Transverse colon (tissue), 4 donors: ENCODE results near the gene ZNF397. TPM values are rescaled to one million over a fixed set of nuclear protein-coding genes. Genes with fewer than 3 reads are reported as not detected.

Experiments used
- DNase-seq: peaks from one replicate; pipeline ENCODE4 v3.0.0-alpha.2; 2019
- H3K27ac ChIP-seq, 4 donors: fragments of 200-600 bp; sonication (generic); 2 replicates each; pipeline ENCODE4 v1.5.1; 2016 to 2018; ENCODE audit warnings: inconsistent platforms in 4 of 4
- H3K27me3 ChIP-seq: fragments of 200-600 bp; sonication (generic); 2 replicates; pipeline ENCODE4 v1.5.1; 2017; ENCODE audit warnings: inconsistent platforms
- H3K36me3 ChIP-seq, 4 donors: fragments of 200-600 bp; sonication (generic); 2 replicates each; pipeline ENCODE4 v1.5.1; 2017 to 2019; ENCODE audit warnings: inconsistent platforms in 4 of 4
- H3K4me1 ChIP-seq, 4 donors: fragments of 200-600 bp; sonication (generic); 2 replicates each; pipeline ENCODE4 v1.5.1; 2017 to 2020; ENCODE audit warnings: inconsistent platforms in 4 of 4
- H3K4me3 ChIP-seq, 4 donors: fragments of 200-600 bp; sonication (generic); 1 replicate in 1 of 4; 2 replicates in 3 of 4; pipeline versions ENCODE4 v1.5.1 to v1.6.1; 2017 to 2019; ENCODE audit warnings: inconsistent platforms in 4 of 4
- H3K9me3 ChIP-seq, 2 donors: fragments of 200-600 bp; sonication (generic); 2 replicates each; pipeline ENCODE4 v1.5.1; 2017 to 2019; ENCODE audit warnings: inconsistent platforms in 2 of 2
- CTCF ChIP-seq, 5 experiments: fragments of 200-600 bp in 3 of 5; fragments of 450-650 bp in 2 of 5; sonication (generic) in 3 of 5; IDR thresholded peaks; 1 replicate in 2 of 5; 2 replicates in 3 of 5; pipeline ENCODE4 v1.5.1; 2016 to 2017; ENCODE audit warnings: antibody characterized with exemption in 5 of 5, inconsistent platforms in 3 of 5, mild to moderate bottlenecking in 2 of 5, moderate library complexity in 1 of 5
- EP300 ChIP-seq: sonication (generic); formaldehyde crosslinking; IDR thresholded peaks from one replicate; pipeline ENCODE4 v1.6.1; 2017; ENCODE audit warnings: antibody characterized with exemption, low read depth
- POLR2A ChIP-seq: fragments of 450-650 bp; IDR thresholded peaks from one replicate; pipeline ENCODE4 v1.6.1; 2016; ENCODE audit warnings: antibody characterized with exemption, mild to moderate bottlenecking, moderate library complexity
- POLR2AphosphoS5 ChIP-seq, 3 donors: sonication (generic); formaldehyde crosslinking; IDR thresholded peaks; one replicate each; pipeline ENCODE4 v1.6.1; 2016; ENCODE audit warnings: antibody characterized with exemption in 3 of 3
- WGBS, 2 donors: methylation state at CpG; one replicate each; pipeline ENCODE4 v1.1.5; 2018; ENCODE audit warnings: low coverage in 1 of 2; 5-methylcytosine and 5-hydroxymethylcytosine counted together
- in situ Hi-C, 4 donors: fragments of 200-750 bp; cut with MboI; loops; one replicate each; pipeline versions ENCODE4 v1.15.0 to v1.15.1; 2017; ENCODE audit warnings: low sequenced_read_pairs in 3 of 4, low pct_ligation_motif_present in 1 of 4, low pct_unique_long_range_greater_than_20kb in 1 of 4
- intact Hi-C: fragments of 100-400 bp; cut with DNase I; formaldehyde crosslinking; loops from one replicate; pipeline ENCODE4 v1.15.1; 2023; ENCODE audit warnings: low total_unique reads
- total RNA-seq, 4 donors: library from RNA; depleted of rRNA; stranded (reverse); fragments of >200 nt; gene quantifications; one replicate each; pipeline ENCODE4 v1.1.0, GENCODE V29; 2016

The ZNF397 gene
- total RNA-seq, 4 donors from 2014 or later, result 21.8 to 60.6 (median 32.0) TPM

DNA sequence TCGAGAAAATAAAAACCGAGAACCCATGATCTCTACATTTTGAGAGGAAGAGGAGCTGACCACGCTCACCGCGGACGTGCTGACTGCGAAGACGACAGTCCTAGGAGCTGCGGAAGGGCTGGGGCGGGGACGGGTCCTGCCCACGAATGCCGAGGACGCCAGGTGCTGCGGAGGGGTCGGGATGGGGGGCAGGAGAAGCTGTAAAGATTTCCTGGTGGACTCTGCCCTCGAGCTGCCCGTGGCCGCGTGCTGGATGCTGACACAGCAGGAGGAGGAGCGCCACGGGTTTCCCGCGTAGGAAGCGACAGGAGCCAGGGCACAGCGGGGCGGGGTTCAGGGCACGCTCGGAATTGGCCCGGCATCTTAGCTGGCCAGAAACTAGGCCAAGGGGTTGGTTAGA, 27.0 kb downstream of the ZNF397 start:
- Histone ChIP-seq H3K4me1 (peaks cover 0 to 7% (median 0%) of the 10 kb centered on the region in 4 donors), H3K27ac (peak overlapping the region; percentile 80 to 87 (median 86)), H3K36me3 (no peaks in the 10 kb centered on the region), H3K9me3 (no peaks in the 10 kb centered on the region), H3K27me3 (no peaks in the 10 kb centered on the region), H3K4me3 (peak overlapping the region; percentile 68 to 78 (median 71))
- in situ Hi-C loops, result no loop called here
- 48 to 52% methylated on average over 9 to 30 of the region's 30 CpGs for WGBS, 2 donors
- TF ChIP-seq EP300 (no peak), POLR2AphosphoS5 (IDR thresholded peaks at IDR 0.05) (no peak), CTCF (IDR thresholded peaks at IDR 0.05) (no peak), POLR2A (no peak)
- intact Hi-C loops, result no loop called here
- DNase-seq, result peak; percentile 26

DNA sequence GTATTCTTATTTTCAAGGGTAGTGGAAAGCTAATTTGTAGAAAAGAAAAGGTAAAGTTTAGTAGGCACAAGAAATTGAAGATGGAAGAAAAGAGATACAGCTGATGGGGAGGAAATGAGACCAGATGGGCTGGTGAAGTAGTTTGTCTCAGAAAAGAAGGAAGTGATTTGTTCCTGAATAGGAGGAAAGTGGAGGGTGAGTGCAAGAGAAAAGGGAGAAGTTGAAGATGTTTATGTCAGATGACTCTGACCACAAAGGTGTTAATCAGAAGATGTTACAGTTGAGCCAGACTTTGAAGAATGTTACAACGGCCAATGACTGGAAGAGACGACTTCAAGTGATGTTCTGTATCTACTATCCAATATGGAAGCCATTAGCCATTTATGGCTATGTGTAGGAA, 28.0 kb downstream of the ZNF397 start:
- WGBS, 2 donors, result 67 to 73% methylated on average over 2 of the region's 2 CpGs
- TF ChIP-seq POLR2A, result no peak
- no peak for TF ChIP-seq CTCF (IDR thresholded peaks at IDR 0.05)
- no peak for TF ChIP-seq EP300
- H3K27ac ChIP-seq, result no peak overlapping the region
- no peak for DNase-seq
- no peaks in the 10 kb centered on the region for H3K9me3 ChIP-seq
- in situ Hi-C loops (no loop called here), intact Hi-C loops (no loop called here)
- H3K36me3 ChIP-seq, result no peaks in the 10 kb centered on the region
- no peak overlapping the region for H3K4me3 ChIP-seq
- H3K27me3 ChIP-seq, result no peaks in the 10 kb centered on the region
- H3K4me1 ChIP-seq, result peaks cover 0 to 7% (median 0%) of the 10 kb centered on the region in 4 donors

DNA sequence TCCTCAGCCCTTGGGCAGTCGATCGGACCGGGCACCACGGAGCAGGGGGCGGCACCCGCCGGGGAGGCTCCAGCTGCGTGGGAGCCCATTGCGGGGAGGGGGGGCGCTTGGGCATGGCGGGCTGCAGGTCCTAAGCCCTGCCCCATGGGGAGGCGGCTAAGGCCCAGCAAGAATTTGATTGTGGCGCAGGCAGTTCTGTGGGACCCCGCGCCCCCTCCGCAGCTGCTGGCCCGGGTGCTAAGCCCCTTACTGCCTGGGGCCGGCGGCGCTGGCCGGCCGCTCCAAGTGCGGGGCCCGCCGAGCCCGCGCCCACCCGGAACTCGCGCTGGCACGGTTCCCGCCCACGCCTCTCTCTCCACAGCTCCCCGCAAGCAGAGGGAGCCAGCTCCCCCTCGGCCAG, 30.8 kb downstream of the ZNF397 start:
- Histone ChIP-seq H3K9me3 (no peaks in the 10 kb centered on the region), H3K36me3 (no peaks in the 10 kb centered on the region), H3K27ac (no peak overlapping the region), H3K27me3 (no peaks in the 10 kb centered on the region), H3K4me1 (peaks cover 0 to 7% (median 0%) of the 10 kb centered on the region in 4 donors), H3K4me3 (no peak overlapping the region)
- WGBS, 2 donors, result 93% methylated on average over 9 of the region's 35 CpGs; no CpG with 5 or more reads in 1 of the 2 donors
- intact Hi-C loops (no loop called here), in situ Hi-C loops (no loop called here)
- DNase-seq, result no peak
- no peak for TF ChIP-seq CTCF (IDR thresholded peaks at IDR 0.05)
- no peak for TF ChIP-seq EP300
- no peak for TF ChIP-seq POLR2AphosphoS5 (IDR thresholded peaks at IDR 0.05)
- no peak for TF ChIP-seq POLR2A

- Histone ChIP-seq H3K4me3 (no peak overlapping the region), H3K36me3 (no peaks in the 10 kb centered on the region), H3K27me3 (no peaks in the 10 kb centered on the region), H3K27ac (no peak overlapping the region), H3K9me3 (no peaks in the 10 kb centered on the region), H3K4me1 (no peaks in the 10 kb centered on the region)
- intact Hi-C loops, result no loop called here
- DNase-seq, result no peak
- WGBS, 2 donors, result 100% methylated on average over 3 of the region's 3 CpGs; no CpG with 5 or more reads in 1 of the 2 donors
- in situ Hi-C loops, result no loop called here
- no peak for TF ChIP-seq POLR2AphosphoS5 (IDR thresholded peaks at IDR 0.05)
- TF ChIP-seq POLR2A, result no peak
- no peak for TF ChIP-seq EP300
Observed at GRCh38 chr18:35276267-35276666, 35.4 kb downstream of the ZNF397 start.

- Histone ChIP-seq H3K36me3 (no peaks in the 10 kb centered on the region), H3K27me3 (no peaks in the 10 kb centered on the region), H3K27ac (no peak overlapping the region), H3K4me1 (no peaks in the 10 kb centered on the region), H3K4me3 (no peak overlapping the region), H3K9me3 (no peaks in the 10 kb centered on the region)
- DNase-seq, result no peak
- TF ChIP-seq CTCF (IDR thresholded peaks at IDR 0.05) (no peak), EP300 (no peak), POLR2A (no peak), POLR2AphosphoS5 (IDR thresholded peaks at IDR 0.05) (no peak)
- in situ Hi-C loops (no loop called here), intact Hi-C loops (no loop called here)
Observed at GRCh38 chr18:35277633-35278032, 36.8 kb downstream of the ZNF397 start.
